Lower leg skin (tissue), 3 donors: ENCODE data around the gene FANCD2.

ENCODE experiments used
- POLR2A ChIP-seq, 2 donors: fragments of 450-650 bp; IDR thresholded peaks; one replicate each; pipeline ENCODE4 v1.6.1; 2016 to 2017; ENCODE audit warnings: antibody characterized with exemption in 2 of 2, mild to moderate bottlenecking in 1 of 2, moderate library complexity in 1 of 2
- TF ChIP-seq, protein P1 (sequence below), 3 donors: fragments of 450-650 bp; IDR thresholded peaks; one replicate each; pipeline ENCODE4 v1.5.1; 2016; ENCODE audit warnings: antibody characterized with exemption in 3 of 3, mild to moderate bottlenecking in 3 of 3, moderate library complexity in 2 of 3

DNA sequence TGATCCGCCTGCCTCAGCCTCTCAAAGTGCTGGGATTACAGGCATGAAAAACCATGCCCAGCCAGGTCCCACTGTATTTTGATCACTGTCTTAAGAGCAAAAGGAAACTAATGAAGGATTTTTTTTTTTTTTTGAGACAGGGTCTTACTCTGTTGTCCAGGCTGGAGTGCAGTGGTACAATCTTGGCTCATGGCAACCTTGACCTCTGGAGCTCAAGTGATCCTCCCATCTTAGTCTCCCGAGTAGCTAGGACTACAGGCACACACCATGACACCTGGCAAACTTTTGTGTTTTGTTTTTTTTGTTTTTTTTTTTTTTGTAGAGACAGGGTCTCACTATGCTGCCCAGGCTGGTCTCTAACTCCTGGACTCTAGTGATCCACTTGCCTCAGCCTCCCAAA is 46.0 kb upstream of the FANCD2 start:
- TF ChIP-seq, protein P1, sequence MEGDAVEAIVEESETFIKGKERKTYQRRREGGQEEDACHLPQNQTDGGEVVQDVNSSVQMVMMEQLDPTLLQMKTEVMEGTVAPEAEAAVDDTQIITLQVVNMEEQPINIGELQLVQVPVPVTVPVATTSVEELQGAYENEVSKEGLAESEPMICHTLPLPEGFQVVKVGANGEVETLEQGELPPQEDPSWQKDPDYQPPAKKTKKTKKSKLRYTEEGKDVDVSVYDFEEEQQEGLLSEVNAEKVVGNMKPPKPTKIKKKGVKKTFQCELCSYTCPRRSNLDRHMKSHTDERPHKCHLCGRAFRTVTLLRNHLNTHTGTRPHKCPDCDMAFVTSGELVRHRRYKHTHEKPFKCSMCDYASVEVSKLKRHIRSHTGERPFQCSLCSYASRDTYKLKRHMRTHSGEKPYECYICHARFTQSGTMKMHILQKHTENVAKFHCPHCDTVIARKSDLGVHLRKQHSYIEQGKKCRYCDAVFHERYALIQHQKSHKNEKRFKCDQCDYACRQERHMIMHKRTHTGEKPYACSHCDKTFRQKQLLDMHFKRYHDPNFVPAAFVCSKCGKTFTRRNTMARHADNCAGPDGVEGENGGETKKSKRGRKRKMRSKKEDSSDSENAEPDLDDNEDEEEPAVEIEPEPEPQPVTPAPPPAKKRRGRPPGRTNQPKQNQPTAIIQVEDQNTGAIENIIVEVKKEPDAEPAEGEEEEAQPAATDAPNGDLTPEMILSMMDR (IDR thresholded peaks at IDR 0.05), result no peak
- no peak for TF ChIP-seq POLR2A (IDR thresholded peaks at IDR 0.05)
